GM12878 (cell line): ENCODE measurements around the gene ARHGAP19. TPM values are rescaled to one million over a fixed set of nuclear protein-coding genes. Genes with fewer than 3 reads are reported as not detected.

Experiments used
- ATAC-seq: fragments of 200-7000 bp; cut with Tn5 transposase; 3 replicates; pipeline ENCODE4 v1.9.1; 2020; ENCODE audit warnings: mild to moderate bottlenecking, moderate library complexity
- BruUV-seq: library from RNA; stranded (reverse); fragments of 400-500 nt; replicated peaks from 2 replicates; lab custom pipeline; 2021; lab: Mats Ljungman, UMichigan
- CTCF ChIA-PET: fragments of 300-600 bp; sonication (Branson Sonifier 250); formaldehyde crosslinking; extraction: SDS; loops from one replicate; lab custom pipeline; 2021; ENCODE audit warnings: inconsistent platforms; lab: Yijun Ruan, JAX
- POLR2A ChIA-PET: fragments of 350-600 bp; formaldehyde crosslinking; extraction: SDS; loops from one replicate; lab custom pipeline; 2021; ENCODE audit warnings: inconsistent platforms; lab: Charles Lee
- RAD21 ChIA-PET: fragments of 300-600 bp; sonication (Branson Sonifier 250); formaldehyde crosslinking; loops from one replicate; lab custom pipeline; 2023; ENCODE audit warnings: antibody characterized with exemption; ENCODE audit not compliant: unreplicated experiment; lab: Charles Lee
- SMC1A ChIA-PET: fragments of 300-600 bp; sonication (Branson Sonifier 250); formaldehyde crosslinking; loops from one replicate; lab custom pipeline; 2023; ENCODE audit not compliant: unreplicated experiment, uncharacterized antibody; lab: Charles Lee
- DNase-seq: peaks from one replicate; pipeline ENCODE4 v3.0.0-alpha.2; 2011; ENCODE audit warnings: low read depth, low spot score
- FAIRE-seq: peaks from 3 replicates; lab custom pipeline; 2011; peaks lifted over from hg19 to GRCh38; lab: Jason Lieb, UNC
- H2AFZ ChIP-seq: 2 replicates; pipeline ENCODE4 v1.6.0; 2011; ENCODE audit warnings: low read depth, low read length, control low read depth; ENCODE audit not compliant: control insufficient read depth
- H3K27ac ChIP-seq: 2 replicates; pipeline ENCODE4 v1.5.1; 2011; ENCODE audit warnings: control low read depth; ENCODE audit not compliant: control insufficient read depth, insufficient read depth
- H3K27me3 ChIP-seq, 2 experiments: replicated peaks in 1 of 2; 2 replicates each; pipeline versions ENCODE4 v1.6.0 to v1.6.1; 2011; ENCODE audit warnings: low read length in 1 of 2; ENCODE audit not compliant: control insufficient read depth in 2 of 2, insufficient read depth in 2 of 2
- H3K36me3 ChIP-seq, 2 experiments: 2 replicates each; pipeline ENCODE4 v1.5.1; 2011; ENCODE audit warnings: low read length in 1 of 2; ENCODE audit not compliant: control insufficient read depth in 2 of 2, insufficient read depth in 2 of 2
- H3K4me1 ChIP-seq: 2 replicates; pipeline ENCODE4 v1.6.1; 2011; ENCODE audit warnings: mild to moderate bottlenecking, low read length, moderate library complexity, mixed read lengths; ENCODE audit not compliant: control insufficient read depth, insufficient read depth
- H3K4me2 ChIP-seq: 2 replicates; pipeline ENCODE4 v1.6.0; 2011; ENCODE audit warnings: control low read depth; ENCODE audit not compliant: control insufficient read depth, insufficient read depth
- H3K4me3 ChIP-seq: fragments of 200-600 bp; sonication (generic); 2 replicates; pipeline ENCODE4 v1.5.1; 2016
- H3K79me2 ChIP-seq: 2 replicates; pipeline ENCODE4 v1.6.0; 2011; ENCODE audit warnings: low read length; ENCODE audit not compliant: control insufficient read depth, insufficient read depth
- H3K9ac ChIP-seq: 2 replicates; pipeline ENCODE4 v1.8.0; 2011; ENCODE audit warnings: low read length, control low read depth, mixed read lengths; ENCODE audit not compliant: control insufficient read depth, insufficient read depth
- H3K9me3 ChIP-seq: replicated peaks from 3 replicates; pipeline ENCODE4 v1.5.1; 2011; ENCODE audit warnings: mild to moderate bottlenecking, low read length; ENCODE audit not compliant: control insufficient read depth, insufficient read depth
- H4K20me1 ChIP-seq: 2 replicates; pipeline ENCODE4 v1.6.0; 2011; ENCODE audit not compliant: control insufficient read depth, insufficient read depth
- ATF2 ChIP-seq: IDR thresholded peaks from 2 replicates; pipeline ENCODE4 v1.6.1; 2012; ENCODE audit warnings: low read length, inconsistent platforms
- CHD1 ChIP-seq: IDR thresholded peaks from 2 replicates; pipeline ENCODE4 v1.6.1; 2012; ENCODE audit warnings: low read depth, low read length, improper control_type of control experiment
- EGR1 ChIP-seq, 2 experiments: IDR thresholded peaks; 1 replicate in 1 of 2; 2 replicates in 1 of 2; pipeline ENCODE4 v1.6.1; 2011 to 2012; ENCODE audit warnings: low read depth in 2 of 2, low read length in 2 of 2, borderline replicate concordance in 1 of 2, mild to moderate bottlenecking in 1 of 2, moderate library complexity in 1 of 2
- JUND ChIP-seq: IDR thresholded peaks from 2 replicates; pipeline ENCODE4 v1.6.1; 2012; ENCODE audit warnings: low read depth, mild to moderate bottlenecking, low read length, improper control_type of control experiment, moderate library complexity
- NR2C1 ChIP-seq: fragments of 450-650 bp; IDR thresholded peaks from 2 replicates; pipeline ENCODE4 v1.6.1; 2017; ENCODE audit warnings: antibody characterized with exemption, mild to moderate bottlenecking, moderate library complexity
- NRF1 ChIP-seq: conservative IDR thresholded peaks from 2 replicates; pipeline ENCODE4 v1.6.1; 2011; ENCODE audit warnings: mild to moderate bottlenecking, low read depth, low read length, improper control_type of control experiment
- RB1 ChIP-seq: fragments of 450-650 bp; formaldehyde crosslinking; IDR thresholded peaks from 2 replicates; pipeline ENCODE4 v1.6.1; 2017; ENCODE audit warnings: mild to moderate bottlenecking, borderline replicate concordance
- RBBP5 ChIP-seq: fragments of 200-600 bp; sonication (generic); conservative IDR thresholded peaks from 2 replicates; pipeline ENCODE4 v1.6.1; 2016
- SIX5 ChIP-seq: IDR thresholded peaks from 2 replicates; pipeline ENCODE4 v1.6.1; 2011; ENCODE audit warnings: mild to moderate bottlenecking, low read depth, low read length, moderate library complexity; ENCODE audit not compliant: severe bottlenecking
- SMAD5 ChIP-seq: IDR thresholded peaks from 2 replicates; pipeline ENCODE4 v1.6.1; 2016; ENCODE audit warnings: antibody characterized with exemption, low read depth
- SPI1 ChIP-seq: IDR thresholded peaks from 2 replicates; pipeline ENCODE4 v1.6.1; 2011; ENCODE audit warnings: low read depth, mild to moderate bottlenecking, low read length, moderate library complexity, borderline replicate concordance; ENCODE audit not compliant: insufficient read depth
- STAT1 ChIP-seq: fragments of 450-650 bp; conservative IDR thresholded peaks from 2 replicates; pipeline ENCODE4 v1.6.1; 2014; ENCODE audit warnings: antibody characterized with exemption, mild to moderate bottlenecking
- ZNF207 ChIP-seq: fragments of 450-650 bp; IDR thresholded peaks from 2 replicates; pipeline ENCODE4 v1.6.1; 2014; ENCODE audit warnings: antibody characterized with exemption, mild to moderate bottlenecking, borderline replicate concordance
- ZNF592 ChIP-seq: fragments of 450-650 bp; IDR thresholded peaks from 2 replicates; pipeline ENCODE4 v1.6.1; 2017; ENCODE audit warnings: mild to moderate bottlenecking, moderate library complexity
- WGBS: methylation state at CpG from one replicate; pipeline ENCODE4 v1.1.6; 2016; ENCODE audit warnings: low lambda C conversion rate; ENCODE audit not compliant: insufficient replicate concordance, insufficient coverage; ENCODE audit errors: missing lambda C conversion rate; 5-methylcytosine and 5-hydroxymethylcytosine counted together
- in situ Hi-C: fragments of 300-500 bp; cut with MboI; formaldehyde crosslinking; loops from 9 replicates; pipeline ENCODE4 v1.14.3; 2018; ENCODE audit warnings: mixed read lengths
- intact Hi-C: fragments of 100-400 bp; cut with micrococcal nuclease; formaldehyde crosslinking; loops from one replicate; pipeline ENCODE4 v1.14.2; 2022; ENCODE audit not compliant: unreplicated experiment
- polyA plus RNA-seq, 11 experiments: library from polyadenylated mRNA; depleted of rRNA in 4 of 11; unstranded in 6 of 11; stranded (reverse) in 5 of 11; fragments of >200 nt; fragmentation: Nextera tagmentation in 4 of 11; fragmentation: Illumina TruSeq in 1 of 11; extraction: Ambion mirVana in 4 of 11; extraction: Trizol in 1 of 11; gene quantifications; 1 replicate in 1 of 11; 2 replicates in 10 of 11; pipeline versions ENCODE4 v1.2.1 to v1.2.3, GENCODE V29; 2011 to 2016; ENCODE audit warnings: inconsistent platforms in 2 of 11, missing spikeins in 2 of 11, low read depth in 1 of 11
- total RNA-seq, 4 experiments: library from RNA; depleted of rRNA in 3 of 4; stranded (reverse); fragments of >200 nt in 3 of 4; fragmentation: Illumina TruSeq in 1 of 4; extraction: Trizol in 1 of 4; gene quantifications; 2 replicates each; pipeline versions ENCODE4 v1.2.1 to v1.2.3, GENCODE V29; 2013 to 2021
- TF ChIP-seq, protein P1 (sequence below): IDR thresholded peaks from 2 replicates; pipeline ENCODE4 v1.6.1; 2011; ENCODE audit warnings: mild to moderate bottlenecking, low read depth, low read length, moderate library complexity; ENCODE audit not compliant: insufficient replicate concordance
- TF ChIP-seq, protein P2 (sequence below): IDR thresholded peaks from 2 replicates; pipeline ENCODE4 v1.6.1; 2011; ENCODE audit warnings: borderline replicate concordance, low read depth, mild to moderate bottlenecking, moderate library complexity, low read length; ENCODE audit not compliant: insufficient read depth, poor library complexity, severe bottlenecking

The ARHGAP19 gene
- total and polyA plus RNA-seq, 10 of the 15 experiments (the other 5 are each of a cell fraction or from before 2014, with no cell fraction given): 13.3 to 40.7 (median 22.6) TPM

DNA sequence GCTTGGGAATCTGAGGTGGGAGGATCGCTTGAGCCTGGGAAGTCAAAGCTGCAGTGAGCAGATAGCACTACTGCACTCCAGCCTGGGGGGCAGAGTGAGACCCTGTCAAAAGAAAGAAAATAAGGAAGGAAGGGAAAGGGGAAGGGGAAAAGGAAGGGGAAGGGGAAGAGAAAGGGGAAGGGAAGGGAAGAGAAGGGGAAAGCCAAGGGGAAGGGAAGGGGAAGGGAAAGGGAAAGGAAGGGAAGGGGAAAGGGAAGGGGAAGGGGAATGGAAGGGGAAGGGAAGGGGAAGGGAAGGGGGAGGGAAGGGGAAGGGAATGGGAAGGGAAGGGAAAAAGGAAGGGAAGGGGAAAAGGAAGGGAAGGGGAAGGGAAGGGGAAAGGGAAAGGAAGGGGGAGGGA is 41.5 kb downstream of the ARHGAP19 start (continued):
- TF ChIP-seq STAT1 (no peak), RBBP5 (no peak), JUND (no peak)

- ChIA-PET RAD21 (no interaction called here), POLR2A (no interaction called here), CTCF (interaction anchor here (1.0 to 1.8 kb wide), 4 partner anchors 10 to 171 kb away, joined by 3 to 5 read pairs (median 4); no protein-coding TSS in a partner anchor), SMC1A (no interaction called here)
- ATAC-seq (no peak), FAIRE-seq (no peak), DNase-seq (no peak)
- intact Hi-C loops: no loop called here
- Histone ChIP-seq H2AFZ (no peak overlapping the region), H3K9ac (no peak overlapping the region), H3K79me2 (no peaks in the 10 kb centered on the region), H3K4me2 (no peak overlapping the region), H3K27ac (no peak overlapping the region), H3K27me3 (no peaks in the 10 kb centered on the region), H3K9me3 (no peaks in the 10 kb centered on the region), H3K4me1 (no peaks in the 10 kb centered on the region), H3K4me3 (no peak overlapping the region), H3K36me3 (peaks cover 0 to 6% of the 10 kb centered on the region in 2 experiments), H4K20me1 (no peaks in the 10 kb centered on the region)
- 98% methylated on average over 5 of the region's 5 CpGs for WGBS
- BruUV-seq: no TSS peak
- in situ Hi-C loops: no loop called here
- TF ChIP-seq EGR1 (IDR thresholded peaks at IDR 0.05; ENCODE audit: borderline replicate concordance in 1 of 2, low read depth in 2 of 2, low read length in 2 of 2): no peak
- TF ChIP-seq NR2C1: no peak
- no peak for TF ChIP-seq ZNF592
- TF ChIP-seq, protein P1, sequence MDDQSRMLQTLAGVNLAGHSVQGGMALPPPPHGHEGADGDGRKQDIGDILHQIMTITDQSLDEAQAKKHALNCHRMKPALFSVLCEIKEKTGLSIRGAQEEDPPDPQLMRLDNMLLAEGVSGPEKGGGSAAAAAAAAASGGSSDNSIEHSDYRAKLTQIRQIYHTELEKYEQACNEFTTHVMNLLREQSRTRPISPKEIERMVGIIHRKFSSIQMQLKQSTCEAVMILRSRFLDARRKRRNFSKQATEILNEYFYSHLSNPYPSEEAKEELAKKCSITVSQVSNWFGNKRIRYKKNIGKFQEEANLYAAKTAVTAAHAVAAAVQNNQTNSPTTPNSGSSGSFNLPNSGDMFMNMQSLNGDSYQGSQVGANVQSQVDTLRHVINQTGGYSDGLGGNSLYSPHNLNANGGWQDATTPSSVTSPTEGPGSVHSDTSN: no peak
- TF ChIP-seq CHD1: no peak
- no peak for TF ChIP-seq ZNF207
- TF ChIP-seq SPI1: no peak
- TF ChIP-seq, protein P2, sequence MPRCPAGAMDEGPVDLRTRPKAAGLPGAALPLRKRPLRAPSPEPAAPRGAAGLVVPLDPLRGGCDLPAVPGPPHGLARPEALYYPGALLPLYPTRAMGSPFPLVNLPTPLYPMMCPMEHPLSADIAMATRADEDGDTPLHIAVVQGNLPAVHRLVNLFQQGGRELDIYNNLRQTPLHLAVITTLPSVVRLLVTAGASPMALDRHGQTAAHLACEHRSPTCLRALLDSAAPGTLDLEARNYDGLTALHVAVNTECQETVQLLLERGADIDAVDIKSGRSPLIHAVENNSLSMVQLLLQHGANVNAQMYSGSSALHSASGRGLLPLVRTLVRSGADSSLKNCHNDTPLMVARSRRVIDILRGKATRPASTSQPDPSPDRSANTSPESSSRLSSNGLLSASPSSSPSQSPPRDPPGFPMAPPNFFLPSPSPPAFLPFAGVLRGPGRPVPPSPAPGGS: no peak
- no peak for TF ChIP-seq RB1
- no peak for TF ChIP-seq ATF2
- no peak for TF ChIP-seq NRF1
- no peak for TF ChIP-seq SMAD5
- TF ChIP-seq SIX5: no peak
Observed at GRCh38 chr10:97243836-97244235, 48.6 kb downstream of the ARHGAP19 start.
